GM12864 (cell line): ENCODE measurements around the gene FADD.

Experiments
- DNase-seq: peaks from one replicate; pipeline ENCODE4 v3.0.0-alpha.2; 2011; ENCODE audit warnings: low read depth
- H3K4me3 ChIP-seq: 2 replicates; pipeline ENCODE4 v1.5.1; 2011; ENCODE audit warnings: mild to moderate bottlenecking, low read depth, low read length, control low read depth
- CTCF ChIP-seq: IDR thresholded peaks from 2 replicates; pipeline ENCODE4 v1.5.1; 2011; ENCODE audit warnings: low read depth, mild to moderate bottlenecking, moderate library complexity, low read length, control low read depth, inconsistent platforms; ENCODE audit errors: missing control alignments

The FADD gene

GRCh38 chr11:70159627-70160570 is 43.2 kb upstream of the FADD start:
- no peak for DNase-seq
- no peak overlapping the region for H3K4me3 ChIP-seq
- TF ChIP-seq CTCF: no peak

GRCh38 chr11:70161043-70161625 is 42.0 kb upstream of the FADD start:
- no peak overlapping the region for H3K4me3 ChIP-seq
- no peak for DNase-seq
- no peak for TF ChIP-seq CTCF

GRCh38 chr11:70164705-70165104 is 38.4 kb upstream of the FADD start:
- no peak for TF ChIP-seq CTCF
- DNase-seq: no peak
- no peak overlapping the region for H3K4me3 ChIP-seq

GRCh38 chr11:70167120-70167519 is 36.0 kb upstream of the FADD start:
- no peak for TF ChIP-seq CTCF
- DNase-seq: no peak

GRCh38 chr11:70167723-70168404 is 35.2 kb upstream of the FADD start:
- no peak for TF ChIP-seq CTCF
- no peak overlapping the region for H3K4me3 ChIP-seq
- no peak for DNase-seq

More at GRCh38 chr11:70167120-70167519, 36.0 kb upstream of the FADD start:
- H3K4me3 ChIP-seq: no peak overlapping the region

- no peak for TF ChIP-seq CTCF
- DNase-seq: no peak
- no peak overlapping the region for H3K4me3 ChIP-seq
Measured at GRCh38 chr11:70168405-70168754, 34.7 kb upstream of the FADD start.
